Measurements from ENCODE around the gene RPL19.
A peak's percentile ranks its signal among the peaks of the same experiment; 100 is the strongest.

The RPL19 gene

DNA sequence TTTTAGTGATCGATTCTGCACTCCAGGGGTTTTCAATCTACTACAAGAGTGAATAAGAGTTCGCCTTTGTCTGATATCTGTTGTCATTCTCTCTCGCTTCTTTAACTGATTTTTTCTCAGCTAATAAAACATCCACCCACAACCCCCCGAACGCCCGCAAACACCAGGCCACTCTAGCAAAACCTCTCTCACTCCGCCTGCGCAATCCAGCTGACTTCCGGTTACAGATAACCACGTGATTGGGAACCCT is 338 bp upstream of the RPL19 start:
- DNase-seq, result peak; percentile 79

GRCh38 chr17:39200957-39201510 is 951 bp downstream of the RPL19 start:
- DNase-seq, result no peak

DNA sequence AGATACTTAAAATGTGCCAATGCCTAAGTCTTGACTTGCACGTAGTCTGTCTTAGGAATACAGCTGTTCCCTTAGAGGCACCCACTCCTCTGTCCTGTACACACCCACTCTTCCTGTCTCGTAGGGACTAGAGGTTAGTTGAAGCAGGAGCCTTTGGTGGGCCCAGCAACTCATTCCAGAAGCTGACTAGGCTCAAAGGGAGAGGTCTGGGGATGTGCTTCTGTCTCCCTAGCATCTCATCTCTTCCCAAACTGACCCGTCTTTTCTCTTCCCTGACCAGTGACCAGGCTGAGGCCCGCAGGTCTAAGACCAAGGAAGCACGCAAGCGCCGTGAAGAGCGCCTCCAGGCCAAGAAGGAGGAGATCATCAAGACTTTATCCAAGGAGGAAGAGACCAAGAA is 4.2 kb downstream of the RPL19 start:
- DNase-seq, result no peak

DNA sequence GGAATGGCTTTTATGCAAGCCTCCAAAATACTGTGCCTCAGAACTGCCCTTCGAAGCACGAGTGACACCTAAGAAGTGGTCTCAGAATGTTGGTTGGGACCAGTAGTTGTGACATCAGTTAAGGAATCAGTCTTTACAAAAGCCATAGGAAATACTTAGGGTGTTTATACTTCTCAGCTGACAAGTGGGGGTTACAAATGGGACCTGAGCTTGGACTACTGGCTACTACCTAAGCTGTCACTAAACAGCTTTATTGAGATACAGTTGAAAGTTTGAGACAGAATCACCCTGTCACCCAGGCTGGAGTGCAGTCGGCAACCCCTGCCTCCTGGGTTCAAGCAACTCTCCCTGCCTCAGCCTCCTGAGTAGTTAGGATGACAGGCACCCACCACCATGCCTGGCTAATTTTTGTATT is 5.0 kb downstream of the RPL19 start:
- DNase-seq, result no peak

GRCh38 chr17:39208136-39208535 is 8.1 kb downstream of the RPL19 start:
- DNase-seq, result no peak

- no peak for DNase-seq
Observed at GRCh38 chr17:39208893-39209292, 8.8 kb downstream of the RPL19 start.

DNA sequence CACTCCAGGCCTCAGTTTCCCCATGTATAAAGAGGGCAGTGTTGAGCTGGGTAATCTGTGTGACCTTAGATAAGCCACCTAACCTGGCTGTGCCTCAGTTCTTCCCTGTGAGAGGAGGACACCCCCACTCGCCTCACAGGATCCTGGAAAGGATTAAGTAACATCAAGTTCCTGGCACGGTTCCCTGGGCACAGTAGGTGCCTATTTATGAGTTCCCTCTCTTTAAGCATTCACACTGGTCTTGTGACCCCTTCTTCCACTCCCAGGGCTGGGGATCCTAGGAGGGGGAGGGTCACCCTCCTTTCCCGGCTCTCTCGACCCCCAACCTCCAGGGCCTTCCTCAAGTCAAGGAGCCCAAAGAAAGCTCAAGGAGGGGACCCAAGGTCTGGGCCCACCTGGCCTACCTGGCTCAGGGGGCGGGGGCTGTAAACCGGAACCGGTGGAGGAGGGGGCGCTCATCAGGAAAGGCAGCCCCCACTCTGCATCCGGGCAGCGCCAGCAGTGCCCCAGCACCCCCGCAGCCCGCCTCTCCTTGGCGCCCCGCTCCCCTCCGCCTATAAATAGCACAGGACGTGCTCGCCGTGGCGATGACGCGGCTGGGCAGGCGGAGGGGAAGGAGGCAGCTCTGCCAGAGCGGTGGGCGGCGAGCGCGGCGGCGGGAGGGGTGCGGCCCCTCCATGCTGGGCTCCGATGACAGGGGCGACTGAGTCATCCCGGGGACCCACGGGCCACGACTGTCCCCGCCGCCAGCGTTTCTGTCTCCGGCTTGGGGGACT is 9.4 kb downstream of the RPL19 start:
- peak; percentile 64 for DNase-seq

DNA sequence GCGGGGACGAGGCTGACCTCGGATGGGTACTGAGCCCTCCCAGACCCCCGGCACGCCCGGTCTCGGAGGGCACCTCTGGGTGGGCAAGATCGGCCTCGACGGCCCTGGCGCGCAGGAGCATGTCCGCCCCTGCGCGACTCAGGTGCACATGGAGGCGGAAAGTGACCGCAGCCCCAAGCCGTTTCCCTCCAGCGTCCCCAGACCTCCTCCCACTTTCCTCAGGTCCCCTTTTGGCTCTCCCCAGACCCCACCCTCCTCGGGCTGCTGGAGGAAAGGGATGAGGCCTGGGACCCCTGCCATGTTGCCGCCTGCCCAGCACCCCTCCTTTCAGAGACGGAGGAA is 10.0 kb downstream of the RPL19 start:
- no peak for DNase-seq

- no peak for DNase-seq
Observed at GRCh38 chr17:39212195-39212810, 12.2 kb downstream of the RPL19 start.

GRCh38 chr17:39212841-39213480 is 12.9 kb downstream of the RPL19 start:
- no peak for DNase-seq

DNA sequence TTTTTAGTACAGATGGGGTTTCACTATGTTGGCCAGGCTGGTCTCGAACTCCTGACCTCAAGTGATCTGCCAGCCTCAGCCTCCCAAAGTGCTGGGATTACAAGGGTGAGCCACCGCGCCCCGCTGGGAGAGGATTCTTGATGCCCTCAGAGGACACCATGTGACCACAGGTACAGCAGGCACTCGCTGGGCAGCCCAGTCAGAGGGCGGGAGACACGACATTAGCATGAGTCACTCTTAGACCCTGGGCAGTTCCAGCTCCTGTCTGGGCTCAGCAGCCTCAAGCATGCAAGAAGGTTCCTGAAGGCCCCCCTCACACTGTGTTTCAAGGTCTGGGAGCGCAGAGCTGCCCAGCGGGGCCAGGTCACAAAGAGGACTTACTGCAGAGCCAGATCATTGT is 13.8 kb downstream of the RPL19 start:
- no peak for DNase-seq

DNA sequence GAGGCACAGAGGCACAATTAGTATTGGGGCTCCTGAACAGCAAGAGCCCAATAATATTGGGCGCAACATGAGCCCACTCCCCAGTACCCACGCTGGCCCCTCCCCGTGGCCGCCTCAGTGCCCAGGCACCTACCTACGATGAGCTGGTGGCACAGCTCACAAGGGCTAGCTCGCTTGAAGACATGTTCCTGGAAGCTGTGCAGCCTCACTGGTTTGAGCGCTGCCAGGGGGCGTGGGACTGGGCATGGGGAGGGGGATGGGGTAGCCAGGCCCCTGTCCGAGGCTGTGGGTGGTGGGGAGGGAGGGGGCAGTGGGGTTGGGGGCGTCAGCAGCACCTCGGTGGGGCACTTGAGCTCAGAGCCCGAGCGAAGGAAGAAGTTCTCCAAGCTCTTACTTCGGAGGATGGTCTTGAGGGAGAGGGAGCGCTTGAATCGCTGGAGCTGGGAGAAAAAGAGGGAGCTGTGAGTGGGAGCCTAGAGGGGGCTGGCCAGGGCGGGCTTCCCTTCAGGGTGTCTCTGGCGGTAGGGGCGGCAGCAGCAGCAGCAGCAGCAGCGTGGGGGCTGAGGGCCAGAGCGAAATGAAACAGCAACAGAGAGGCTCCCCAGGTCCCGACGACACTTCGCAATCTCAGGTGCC is 17.8 kb downstream of the RPL19 start:
- DNase-seq, result no peak

DNA sequence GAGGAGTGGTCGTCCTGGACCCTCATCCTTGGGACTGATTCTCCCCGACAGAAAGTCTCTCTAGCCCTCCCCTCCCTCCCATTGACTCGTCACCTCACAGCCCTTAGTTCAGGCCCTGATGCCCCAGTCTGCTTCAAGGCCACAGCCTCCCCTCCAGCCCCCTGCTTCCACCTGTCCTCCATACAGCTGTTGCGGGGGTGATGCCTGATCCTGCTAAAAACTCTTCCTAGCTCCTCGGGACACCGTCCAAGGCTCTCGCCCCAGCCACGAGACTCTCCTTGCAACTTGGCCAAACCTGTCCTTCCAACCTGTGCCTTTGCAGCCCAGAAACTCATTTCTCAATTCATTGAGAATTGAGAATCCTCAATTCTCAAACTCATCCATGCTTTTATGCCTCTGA is 18.8 kb downstream of the RPL19 start:
- no peak for DNase-seq

DNA sequence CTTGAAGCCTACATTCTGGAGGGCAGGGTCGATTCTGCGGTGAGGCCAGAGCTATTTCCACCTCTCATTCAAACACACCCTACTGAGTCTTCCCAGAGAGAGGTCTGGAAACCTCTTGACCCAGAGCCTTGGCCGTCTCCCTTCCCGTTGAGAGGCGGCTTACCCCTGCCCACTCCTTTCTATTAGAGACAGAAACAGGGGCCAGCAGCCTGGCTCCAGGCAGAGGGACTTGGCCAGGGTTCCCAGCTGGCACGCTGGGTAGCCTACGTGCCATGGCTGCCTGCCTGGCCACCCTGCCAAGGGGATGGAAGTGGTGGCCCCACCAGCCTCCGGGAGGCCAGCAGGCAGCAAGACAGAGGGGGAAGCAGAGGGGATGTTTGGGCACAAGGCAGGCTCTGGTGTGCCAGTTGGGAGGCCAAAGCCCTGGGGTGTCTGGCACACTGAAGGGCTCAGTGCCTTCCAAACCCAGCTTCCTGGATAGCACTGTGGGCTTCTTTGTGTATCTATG is 19.6 kb downstream of the RPL19 start:
- no peak for DNase-seq

DNA sequence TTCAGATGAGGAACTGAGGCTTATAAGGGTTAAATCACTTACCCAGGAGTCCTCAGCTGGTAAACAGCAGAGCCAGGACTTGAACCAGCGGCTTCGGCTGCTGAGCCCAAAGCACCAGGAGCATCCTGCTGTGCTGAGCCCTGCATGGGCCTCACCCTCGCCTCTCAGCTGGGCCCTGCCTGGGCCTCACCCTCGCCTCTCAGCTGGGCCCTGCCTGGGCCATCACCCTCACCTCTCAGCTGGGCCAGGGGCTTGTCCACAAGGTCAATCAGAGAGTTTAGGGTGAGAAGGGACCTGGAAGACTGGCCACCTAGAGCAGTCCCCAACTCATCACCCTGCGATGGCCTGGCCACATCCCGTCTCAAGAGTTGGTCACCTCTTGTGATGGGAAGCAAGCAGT is 21.5 kb downstream of the RPL19 start:
- DNase-seq, result no peak

- DNase-seq, result no peak
Observed at GRCh38 chr17:39222151-39222550, 22.1 kb downstream of the RPL19 start.

DNA sequence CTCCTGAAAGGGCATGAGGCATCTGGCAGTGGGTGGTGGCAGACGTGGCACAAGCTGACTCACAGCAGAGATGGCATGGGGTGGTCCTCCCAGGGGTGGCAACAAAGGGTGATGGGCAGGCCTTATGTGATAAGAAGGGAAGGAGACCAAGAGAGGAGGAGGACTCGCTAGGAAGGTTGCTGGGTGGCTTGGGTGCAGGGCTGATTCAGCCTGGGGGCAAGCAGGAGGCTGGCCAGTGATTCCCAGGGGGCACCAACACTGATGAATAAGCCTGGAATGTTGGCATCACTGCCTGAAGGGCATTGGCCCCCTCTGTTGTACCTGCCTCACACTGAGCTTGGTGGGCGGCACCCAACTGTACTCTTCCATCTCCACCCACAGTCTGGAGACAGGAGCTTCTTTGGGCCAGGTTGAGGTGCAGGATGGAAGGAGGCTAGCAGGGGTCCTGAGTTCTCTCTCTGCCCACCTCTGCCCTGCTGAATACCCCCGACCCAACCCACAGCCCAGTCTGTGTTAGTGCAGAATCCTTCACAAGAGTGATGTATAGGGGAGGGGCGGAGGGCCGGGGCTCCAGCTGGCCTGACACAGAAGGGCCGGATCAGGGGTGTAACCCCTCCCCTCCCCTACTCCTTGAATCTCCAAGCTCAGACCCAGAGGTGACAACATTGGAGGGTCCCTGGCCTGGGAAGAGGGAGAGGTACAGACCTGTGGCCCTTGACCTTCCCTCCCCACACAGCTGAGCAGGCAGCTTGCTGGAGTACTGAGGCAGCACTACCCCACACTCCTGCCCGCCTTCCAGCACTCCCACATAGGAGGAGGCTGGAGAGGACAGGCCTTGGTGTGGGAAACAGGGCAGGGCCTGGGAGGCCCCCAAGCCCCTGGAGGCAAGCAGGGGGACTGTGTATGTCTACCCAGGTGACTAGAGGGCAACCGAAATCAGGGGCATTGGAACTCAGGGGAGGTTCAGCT is 23.1 kb downstream of the RPL19 start:
- no peak for DNase-seq

- no peak for DNase-seq
Observed at GRCh38 chr17:39223907-39224777, 24.1 kb downstream of the RPL19 start.

- no peak for DNase-seq
Observed at GRCh38 chr17:39224778-39225307, 24.8 kb downstream of the RPL19 start.

DNA sequence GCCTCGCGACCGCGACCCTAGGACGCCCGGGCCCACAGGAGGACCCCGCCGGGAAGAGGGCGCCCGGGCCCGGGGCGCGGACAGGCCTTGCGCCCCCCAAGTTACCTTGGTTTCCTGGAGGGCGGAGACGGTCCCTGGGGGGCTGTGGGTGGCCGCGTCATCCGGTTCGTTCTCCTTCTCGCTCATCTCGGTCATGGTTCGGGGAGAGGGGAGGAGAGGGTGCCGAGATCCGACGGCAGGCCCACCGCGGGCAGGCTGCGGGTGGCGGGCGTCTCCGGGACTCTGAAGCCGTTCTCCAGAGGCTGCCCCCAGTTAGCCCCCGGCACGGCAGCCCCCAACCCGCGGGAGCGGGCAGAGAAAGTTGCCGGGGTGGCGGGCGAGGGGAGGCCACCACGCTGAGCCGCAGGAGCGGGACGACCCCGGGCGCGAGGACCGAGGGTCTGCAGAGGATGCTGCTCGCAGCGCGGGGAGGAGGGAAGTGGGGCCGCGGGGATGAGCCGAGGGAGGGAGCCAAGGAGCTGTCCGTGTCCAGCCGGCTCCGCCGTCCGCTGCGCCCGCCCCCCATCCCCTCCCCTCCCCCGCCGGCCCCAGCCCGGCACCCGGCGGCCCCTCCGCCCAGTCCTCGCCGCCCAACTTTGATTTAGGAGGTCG is 25.4 kb downstream of the RPL19 start, which contains the start of gene STAC2:
TSS of gene STAC2 (minus strand) at position 638 of the 651 bp plus-strand sequence. CDS start at position 195, 443 bp downstream.
- DNase-seq, result no peak
